NK-92 (cell line): Measurements from ENCODE around the gene KLHL25.

Source experiments
- DNase-seq: peaks from one replicate; lab custom pipeline; 2025; ENCODE audit not compliant: unreplicated experiment; lab: John Stamatoyannopoulos, UW

Gene KLHL25

DNA sequence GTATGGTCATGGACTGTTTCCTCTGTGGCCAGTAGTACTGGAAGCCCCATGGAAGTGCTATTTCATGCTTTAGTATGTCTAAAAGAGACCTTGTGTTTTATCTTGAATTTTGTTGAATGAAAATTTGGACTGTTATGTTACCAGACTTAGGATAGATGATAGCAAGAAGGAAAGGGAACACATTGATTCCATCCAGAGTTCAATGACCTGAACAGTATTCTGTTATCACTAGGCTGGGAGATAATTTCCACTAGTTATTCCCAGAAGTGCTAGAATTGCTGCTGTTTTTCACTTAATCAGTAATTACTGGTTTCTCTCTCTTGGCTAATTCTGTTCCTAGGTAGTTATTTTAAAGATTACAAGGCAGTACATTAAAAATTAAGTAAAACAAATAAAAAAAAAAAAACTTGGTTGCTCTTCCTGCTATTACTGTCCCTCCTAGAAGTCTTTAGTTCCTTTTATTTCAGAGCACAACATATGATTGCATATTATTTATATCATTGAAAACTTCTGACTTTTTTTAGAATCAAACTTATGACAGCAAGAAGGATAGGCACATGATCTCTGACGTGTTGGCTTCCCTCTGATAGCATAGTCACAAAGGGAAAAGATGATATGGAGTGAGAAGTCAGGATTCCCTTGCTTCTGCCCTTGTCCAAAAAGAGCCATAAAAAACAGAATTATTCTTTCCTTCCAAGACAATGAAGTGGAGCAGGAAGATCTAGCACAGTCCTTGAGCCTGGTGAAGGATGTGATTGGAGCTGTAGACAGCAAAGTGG, 72.2 kb downstream of the KLHL25 start:
- DNase-seq, result no peak

DNA sequence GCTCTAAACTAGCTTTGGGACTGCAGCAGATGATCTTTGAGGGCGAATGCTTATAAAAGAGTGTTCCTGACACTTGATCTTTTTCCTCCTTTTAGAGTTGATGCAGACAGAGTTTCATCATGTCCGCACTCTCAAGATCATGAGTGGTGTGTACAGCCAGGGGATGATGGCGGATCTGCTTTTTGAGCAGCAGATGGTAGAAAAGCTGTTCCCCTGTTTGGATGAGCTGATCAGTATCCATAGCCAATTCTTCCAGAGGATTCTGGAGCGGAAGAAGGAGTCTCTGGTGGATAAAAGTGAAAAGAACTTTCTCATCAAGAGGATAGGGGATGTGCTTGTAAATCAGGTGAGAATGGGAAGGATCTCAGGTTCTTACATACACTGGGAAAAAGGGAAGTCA, 75.7 kb downstream of the KLHL25 start:
- DNase-seq, result no peak

DNA sequence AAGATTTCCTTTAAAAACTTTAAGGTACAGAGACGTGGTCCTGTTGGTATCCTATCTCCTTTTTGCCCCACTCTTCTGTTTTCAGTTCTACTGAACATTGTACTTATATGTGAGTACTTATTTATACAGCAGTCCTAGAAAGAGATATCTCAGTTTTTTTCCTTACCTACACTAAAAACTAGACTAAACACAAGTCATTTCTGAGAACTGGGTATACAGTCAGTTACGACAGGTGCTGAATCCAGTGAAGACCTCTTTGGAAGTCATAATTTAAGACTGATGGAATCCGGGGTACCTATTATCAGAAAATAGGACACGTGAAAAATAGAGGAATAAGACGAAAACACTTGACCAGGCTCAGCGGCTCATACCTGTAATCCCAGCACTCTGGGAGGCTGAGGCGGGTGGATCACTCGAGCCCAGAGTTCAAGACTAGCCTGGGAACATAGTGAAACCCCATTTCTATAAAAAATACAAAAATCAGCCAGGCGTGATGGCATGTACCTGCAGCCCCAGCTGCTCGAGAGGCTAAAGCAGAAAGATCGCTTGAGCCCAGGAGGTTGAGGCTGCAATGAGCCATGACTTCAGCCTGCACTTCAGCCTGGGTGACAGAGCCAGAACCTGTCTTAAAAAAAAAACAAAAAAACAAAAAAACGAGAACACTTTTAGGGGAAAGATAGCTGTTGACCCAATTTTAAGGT, 76.3 kb downstream of the KLHL25 start:
- no peak for DNase-seq

DNA sequence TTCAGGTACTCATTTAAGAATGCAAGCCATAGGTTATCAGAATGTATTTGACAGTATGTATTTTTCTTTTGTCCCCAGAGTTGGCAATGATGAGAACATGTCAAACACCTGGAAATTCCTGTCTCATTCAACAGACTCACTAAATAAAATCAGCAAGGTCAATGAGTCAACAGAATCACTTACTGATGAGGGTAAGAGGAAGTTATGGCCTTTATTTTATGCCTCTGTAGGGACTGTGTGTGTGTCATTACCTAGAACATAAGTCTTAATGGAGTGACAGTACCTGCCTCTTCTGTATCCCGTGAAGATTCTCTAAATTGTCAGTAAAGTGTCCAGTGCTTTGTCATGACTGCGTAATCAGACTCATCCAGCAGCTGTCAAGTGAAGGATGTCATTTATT, 77.5 kb downstream of the KLHL25 start:
- DNase-seq, result no peak

DNA sequence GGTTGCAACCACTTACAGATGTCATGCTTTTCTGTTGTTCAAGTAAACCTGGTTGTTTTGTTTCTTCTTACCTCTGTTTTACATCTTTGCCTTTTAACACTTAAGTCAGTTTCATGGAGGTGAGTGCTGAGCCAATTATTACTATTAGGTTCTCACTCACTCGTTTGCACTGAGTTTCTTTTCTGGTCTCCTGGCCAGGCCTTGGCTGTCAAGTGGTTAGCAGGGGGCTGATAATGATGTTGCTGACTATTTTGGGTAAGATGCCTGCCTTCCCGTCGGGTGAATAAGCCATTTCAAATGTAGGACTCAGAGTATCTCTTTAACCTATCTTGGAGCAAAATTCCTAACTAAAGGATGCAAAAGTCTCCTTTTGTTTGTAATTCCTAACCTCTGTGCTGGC, 78.5 kb downstream of the KLHL25 start:
- no peak for DNase-seq

DNA sequence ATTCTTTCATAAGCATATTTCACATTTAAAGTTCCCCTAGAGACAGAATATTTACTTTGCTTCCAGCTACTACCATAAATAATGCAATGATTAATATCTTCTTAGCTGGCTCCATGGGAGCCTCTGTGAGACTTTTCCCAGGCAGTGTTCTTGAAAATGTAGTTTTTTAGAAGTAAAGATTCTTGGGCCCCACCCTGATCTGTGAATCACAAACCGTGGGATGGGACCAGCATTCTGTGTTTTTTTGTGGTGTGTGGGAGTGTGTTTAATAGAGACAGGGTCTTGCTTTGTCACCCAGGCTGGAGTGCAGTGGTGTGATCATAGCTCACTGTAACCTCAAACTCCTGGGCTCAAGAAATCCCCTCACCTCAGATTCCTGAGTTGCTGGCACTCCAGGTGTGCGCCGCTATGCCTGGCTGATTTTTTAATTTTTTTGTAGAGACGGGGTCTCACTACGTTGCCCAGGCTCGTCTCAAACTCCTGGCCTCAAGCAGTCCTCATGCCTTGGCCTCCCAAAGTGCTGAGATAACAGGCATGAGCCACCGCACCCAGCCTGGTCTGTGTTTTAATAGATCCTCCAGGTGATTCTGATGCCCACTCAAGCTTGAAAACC, 83.0 kb downstream of the KLHL25 start:
- DNase-seq, result no peak

GRCh38 chr15:85710340-85710842, 84.3 kb downstream of the KLHL25 start:
- no peak for DNase-seq
